ENCODE results near the gene FGL2.
"Not testable (repeated sequence)": the region's sequence is repeated elsewhere in the genome, so short reads cannot be mapped to it uniquely, and the experiment has no call there.

Gene FGL2

GRCh38 chr7:77199013-77199966 lies at the start of gene FGL2:
Gene FGL2 (minus strand): TSS chr7:77199819. CDS start chr7:77199793, 26 bp downstream.
- peak; percentile 28 to 37 for DNase-seq

GRCh38 chr7:77248154-77248553 lies 48.5 kb upstream of the FGL2 start:
- DNase-seq = no peak

GRCh38 chr7:77247206-77247850 lies 47.7 kb upstream of the FGL2 start:
- peak; percentile 94 to 95 for DNase-seq

- DNase-seq = no peak
Measured at GRCh38 chr7:77246026-77246640, 46.5 kb upstream of the FGL2 start.

GRCh38 chr7:77245015-77245755 lies 45.6 kb upstream of the FGL2 start:
- no peak for DNase-seq

GRCh38 chr7:77244222-77244934 lies 44.8 kb upstream of the FGL2 start:
- DNase-seq = no peak

GRCh38 chr7:77242554-77242953 lies 42.9 kb upstream of the FGL2 start:
- no peak for DNase-seq

GRCh38 chr7:77242068-77242467 lies 42.4 kb upstream of the FGL2 start:
- no peak for DNase-seq

GRCh38 chr7:77239471-77239870 lies 39.9 kb upstream of the FGL2 start:
- DNase-seq = no peak

GRCh38 chr7:77238703-77239136 lies 39.1 kb upstream of the FGL2 start:
- DNase-seq = no peak

- DNase-seq = no peak
Measured at GRCh38 chr7:77235276-77235675, 35.7 kb upstream of the FGL2 start.

GRCh38 chr7:77232467-77232866 lies 32.8 kb upstream of the FGL2 start:
- no peak for DNase-seq

- not testable (repeated sequence) for DNase-seq
Measured at GRCh38 chr7:77228795-77229194, 29.2 kb upstream of the FGL2 start.

- DNase-seq = no peak
Measured at GRCh38 chr7:77226357-77226839, 26.8 kb upstream of the FGL2 start.

GRCh38 chr7:77223261-77223660 lies 23.6 kb upstream of the FGL2 start:
- no peak for DNase-seq

- no peak for DNase-seq
Measured at GRCh38 chr7:77222819-77223218, 23.2 kb upstream of the FGL2 start.

- DNase-seq = no peak
Measured at GRCh38 chr7:77222065-77222464, 22.4 kb upstream of the FGL2 start.

- not testable (repeated sequence) for DNase-seq
Measured at GRCh38 chr7:77219701-77220331, 20.2 kb upstream of the FGL2 start.

- DNase-seq = no peak
Measured at GRCh38 chr7:77217474-77218185, 18.0 kb upstream of the FGL2 start.

- no peak for DNase-seq
Measured at GRCh38 chr7:77216181-77216845, 16.7 kb upstream of the FGL2 start.
